ENCODE data around the gene TBXT. TPM values are rescaled to one million over a fixed set of nuclear protein-coding genes. Genes with fewer than 3 reads are reported as not detected.

TBXT gene
- total RNA-seq, 1 donor, result not detected

DNA sequence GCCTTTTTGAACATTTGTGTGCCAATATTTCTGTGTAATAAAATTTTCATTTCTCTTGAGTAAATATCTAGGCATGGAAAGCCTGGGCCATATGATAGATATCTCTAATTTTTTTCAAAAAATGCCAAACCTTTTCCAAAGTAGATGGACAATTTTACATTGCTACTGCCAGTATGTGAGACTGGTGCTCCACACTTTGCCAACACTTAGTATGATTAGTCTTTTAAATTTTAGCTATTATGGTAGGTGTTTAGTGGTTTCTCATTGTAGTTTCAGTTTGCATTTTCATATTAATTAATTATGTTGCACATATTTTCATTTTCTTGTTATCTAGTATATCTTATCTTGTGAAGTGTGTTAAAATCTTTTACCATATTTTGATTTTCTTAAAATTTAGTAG is 52.0 kb downstream of the TBXT start:
- no peak for DNase-seq (ENCODE audit: low read depth)
- TF ChIP-seq, protein P1, sequence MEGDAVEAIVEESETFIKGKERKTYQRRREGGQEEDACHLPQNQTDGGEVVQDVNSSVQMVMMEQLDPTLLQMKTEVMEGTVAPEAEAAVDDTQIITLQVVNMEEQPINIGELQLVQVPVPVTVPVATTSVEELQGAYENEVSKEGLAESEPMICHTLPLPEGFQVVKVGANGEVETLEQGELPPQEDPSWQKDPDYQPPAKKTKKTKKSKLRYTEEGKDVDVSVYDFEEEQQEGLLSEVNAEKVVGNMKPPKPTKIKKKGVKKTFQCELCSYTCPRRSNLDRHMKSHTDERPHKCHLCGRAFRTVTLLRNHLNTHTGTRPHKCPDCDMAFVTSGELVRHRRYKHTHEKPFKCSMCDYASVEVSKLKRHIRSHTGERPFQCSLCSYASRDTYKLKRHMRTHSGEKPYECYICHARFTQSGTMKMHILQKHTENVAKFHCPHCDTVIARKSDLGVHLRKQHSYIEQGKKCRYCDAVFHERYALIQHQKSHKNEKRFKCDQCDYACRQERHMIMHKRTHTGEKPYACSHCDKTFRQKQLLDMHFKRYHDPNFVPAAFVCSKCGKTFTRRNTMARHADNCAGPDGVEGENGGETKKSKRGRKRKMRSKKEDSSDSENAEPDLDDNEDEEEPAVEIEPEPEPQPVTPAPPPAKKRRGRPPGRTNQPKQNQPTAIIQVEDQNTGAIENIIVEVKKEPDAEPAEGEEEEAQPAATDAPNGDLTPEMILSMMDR (IDR thresholded peaks at IDR 0.05; ENCODE audit: insufficient read depth, low read depth, low read length), result no peak
- H3K4me3 ChIP-seq (ENCODE audit: low read depth, low read length), result no peak overlapping the region

DNA sequence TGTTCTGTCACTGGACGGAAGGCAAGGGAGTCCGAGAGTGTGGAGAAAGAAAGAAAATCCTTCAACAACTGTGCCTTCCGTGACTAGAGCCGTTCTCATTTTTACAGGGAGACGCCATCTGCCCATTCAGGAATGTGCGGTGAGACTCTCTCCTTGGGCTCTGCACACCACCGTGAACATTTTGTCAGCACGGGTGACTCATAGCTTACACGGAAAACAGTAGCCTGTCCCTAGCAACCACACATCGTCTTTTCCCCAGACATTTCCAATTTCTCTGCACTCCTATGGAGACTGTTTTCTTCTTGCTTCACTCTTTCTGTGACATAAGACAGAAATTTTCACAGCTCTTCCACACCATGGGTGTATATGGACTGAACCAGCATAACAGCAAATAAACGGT is 55.1 kb downstream of the TBXT start:
- peak; percentile 32 for DNase-seq (ENCODE audit: low read depth)
- no peak overlapping the region for H3K4me3 ChIP-seq (ENCODE audit: low read depth, low read length)
- TF ChIP-seq, protein P1 (IDR thresholded peaks at IDR 0.05; ENCODE audit: insufficient read depth, low read depth, low read length), result no peak

DNA sequence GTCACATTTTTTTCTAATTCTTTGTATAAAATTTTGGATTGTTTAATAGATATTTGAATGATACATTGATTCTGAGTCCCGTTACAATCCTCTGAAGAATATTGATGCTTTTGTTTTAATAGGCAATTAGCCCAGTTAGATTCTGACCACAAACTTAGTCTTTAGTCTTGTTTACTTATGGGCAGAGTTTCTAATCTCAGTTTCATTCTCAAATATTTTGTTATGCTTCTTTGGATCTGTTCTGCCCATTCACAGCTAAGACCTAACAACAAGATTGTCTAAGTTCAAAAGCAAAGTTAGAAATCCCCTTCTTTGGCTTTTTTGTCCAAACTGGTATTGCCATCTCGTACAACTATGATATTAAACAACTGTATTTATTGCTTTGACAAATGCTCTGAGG is 58.0 kb downstream of the TBXT start:
- H3K4me3 ChIP-seq (ENCODE audit: low read depth, low read length), result no peak overlapping the region
- no peak for DNase-seq (ENCODE audit: low read depth)
- TF ChIP-seq, protein P1 (IDR thresholded peaks at IDR 0.05; ENCODE audit: insufficient read depth, low read depth, low read length), result no peak

Small RNA genes within 50 kb of the gene (small RNA-seq; reads per million reads assigned to genes)
- not detected for gene RNU6-153P

Other genes starting within 250 kb of the TBXT start
- under 0.01 TPM in 1 of 2 replicates, not detected in the other for gene PRR18, start 140.5 kb upstream of the TBXT start, total RNA-seq
- 20.9 and 37.1 TPM in 2 replicates for gene SFT2D1, start 174.7 kb upstream of the TBXT start, total RNA-seq
- gene MPC1, start 215.1 kb upstream of the TBXT start, total RNA-seq, result 15.1 and 22.0 TPM in 2 replicates